IMR-90 (cell line): ENCODE data around the gene YPEL3. TPM values are rescaled to one million over a fixed set of nuclear protein-coding genes. Genes with fewer than 3 reads are reported as not detected.
A peak's percentile ranks its signal among the peaks of the same experiment; 100 is the strongest.
"Not testable (repeated sequence)": the region's sequence is repeated elsewhere in the genome, so short reads cannot be mapped to it uniquely, and the experiment has no call there.

ENCODE experiments used
- ATAC-seq: fragments of 200-7000 bp; cut with Tn5 transposase; 2 replicates; pipeline ENCODE4 v1.9.1; 2020; ENCODE audit warnings: low read depth, mild to moderate bottlenecking, moderate library complexity
- BruUV-seq: library from RNA; stranded (reverse); fragments of 400-500 nt; replicated peaks from 2 replicates; lab custom pipeline; 2021; lab: Mats Ljungman, UMichigan
- CTCF ChIA-PET: fragments of 300-600 bp; formaldehyde crosslinking; extraction: SDS; loops from one replicate; lab custom pipeline; 2021; ENCODE audit warnings: antibody characterized with exemption; lab: Yijun Ruan, JAX
- POLR2A ChIA-PET: fragments of 300-600 bp; sonication (Branson Sonifier 250); formaldehyde crosslinking; loops from one replicate; lab custom pipeline; 2022; ENCODE audit warnings: antibody characterized with exemption; ENCODE audit not compliant: unreplicated experiment; lab: Charles Lee
- DNase-seq: peaks from one replicate; pipeline ENCODE4 v3.0.0; 2013
- H2AFZ ChIP-seq: replicated peaks from 2 replicates; pipeline ENCODE3; 2013; ENCODE audit warnings: low read length, mild to moderate bottlenecking; ENCODE audit not compliant: poor library complexity
- H2AK5ac ChIP-seq: 2 replicates; pipeline ENCODE4 v1.6.1; 2013; ENCODE audit warnings: low read depth, low read length, inconsistent platforms
- H2AK9ac ChIP-seq: replicated peaks from 2 replicates; pipeline ENCODE3; 2013; ENCODE audit warnings: mild to moderate bottlenecking, low read depth, low read length, moderate library complexity; ENCODE audit not compliant: poor library complexity
- H2BK120ac ChIP-seq: 2 replicates; pipeline ENCODE4 v1.6.1; 2013; ENCODE audit warnings: low read depth, low read length, inconsistent platforms
- H2BK15ac ChIP-seq: 3 replicates; pipeline ENCODE4 v1.6.1; 2013; ENCODE audit warnings: low read depth, low read length, inconsistent platforms
- H2BK20ac ChIP-seq: 2 replicates; pipeline ENCODE4 v1.6.1; 2013; ENCODE audit warnings: low read depth, mild to moderate bottlenecking, inconsistent platforms, low read length, moderate library complexity
- H2BK5ac ChIP-seq: 2 replicates; pipeline ENCODE4 v1.6.1; 2013; ENCODE audit warnings: mild to moderate bottlenecking, low read depth, low read length, inconsistent platforms; ENCODE audit not compliant: poor library complexity, severe bottlenecking
- H3K14ac ChIP-seq: replicated peaks from 2 replicates; pipeline ENCODE4 v1.6.1; 2013; ENCODE audit warnings: low read depth, low read length, inconsistent platforms
- H3K18ac ChIP-seq: 2 replicates; pipeline ENCODE4 v1.6.1; 2013; ENCODE audit warnings: low read depth, low read length, control low read depth
- H3K23ac ChIP-seq: 2 replicates; pipeline ENCODE4 v1.6.1; 2013; ENCODE audit warnings: low read depth, low read length, inconsistent platforms
- H3K27ac ChIP-seq: 2 replicates; pipeline ENCODE4 v1.5.1; 2013; ENCODE audit warnings: mild to moderate bottlenecking, control low read depth, low read length; ENCODE audit not compliant: insufficient read depth
- H3K27me3 ChIP-seq: 2 replicates; pipeline ENCODE4 v1.6.1; 2013; ENCODE audit warnings: low read length; ENCODE audit not compliant: control insufficient read depth, insufficient read depth
- H3K36me3 ChIP-seq: 2 replicates; pipeline ENCODE4 v1.6.1; 2013; ENCODE audit warnings: low read length, mixed read lengths; ENCODE audit not compliant: control insufficient read depth, insufficient read depth
- H3K4ac ChIP-seq: 2 replicates; pipeline ENCODE4 v1.6.1; 2013; ENCODE audit warnings: low read depth, low read length, inconsistent platforms
- H3K4me1 ChIP-seq: 2 replicates; pipeline ENCODE4 v1.6.1; 2013; ENCODE audit warnings: low read length, mixed read lengths; ENCODE audit not compliant: control insufficient read depth, insufficient read depth
- H3K4me2 ChIP-seq: 2 replicates; pipeline ENCODE4 v1.6.1; 2013; ENCODE audit warnings: low read depth, mild to moderate bottlenecking, control low read depth, low read length, moderate library complexity
- H3K4me3 ChIP-seq: 2 replicates; pipeline ENCODE4 v1.5.1; 2013; ENCODE audit warnings: low read depth, mild to moderate bottlenecking, control low read depth, low read length, moderate library complexity; ENCODE audit not compliant: insufficient read depth
- H3K56ac ChIP-seq: 2 replicates; pipeline ENCODE4 v1.6.1; 2013; ENCODE audit warnings: low read length, inconsistent platforms; ENCODE audit not compliant: insufficient read depth; ENCODE audit errors: extremely low read depth
- H3K79me1 ChIP-seq, 2 experiments: 2 replicates each; pipeline ENCODE4 v1.6.1; 2013; ENCODE audit warnings: low read length in 2 of 2, inconsistent platforms in 1 of 2, low read depth in 1 of 2
- H3K9ac ChIP-seq: 2 replicates; pipeline ENCODE4 v1.6.1; 2013; ENCODE audit warnings: low read depth, low read length, control low read depth
- H3K9me1 ChIP-seq: 2 replicates; pipeline ENCODE4 v1.6.1; 2013; ENCODE audit warnings: low read length, inconsistent platforms; ENCODE audit not compliant: insufficient read depth
- H3K9me3 ChIP-seq: 2 replicates; pipeline ENCODE4 v1.6.1; 2013; ENCODE audit warnings: low read length; ENCODE audit not compliant: control insufficient read depth, insufficient read depth
- H4K20me1 ChIP-seq: 2 replicates; pipeline ENCODE4 v1.6.1; 2013; ENCODE audit warnings: low read length, inconsistent platforms; ENCODE audit not compliant: insufficient read depth
- H4K5ac ChIP-seq: 2 replicates; pipeline ENCODE4 v1.6.1; 2013; ENCODE audit warnings: mild to moderate bottlenecking, low read depth, low read length, control low read depth
- H4K8ac ChIP-seq, 2 experiments: 2 replicates each; pipeline ENCODE4 v1.6.1; 2013; ENCODE audit warnings: low read depth in 2 of 2, low read length in 2 of 2, control low read depth in 1 of 2, inconsistent platforms in 1 of 2
- H4K91ac ChIP-seq: 2 replicates; pipeline ENCODE4 v1.6.1; 2013; ENCODE audit warnings: low read depth, low read length, inconsistent platforms; ENCODE audit not compliant: insufficient read depth
- BHLHE40 ChIP-seq: fragments of 150-350 bp; IDR thresholded peaks from 2 replicates; pipeline ENCODE4 v1.6.1; 2016; ENCODE audit warnings: mild to moderate bottlenecking, low read depth, low read length
- CHD1 ChIP-seq: IDR thresholded peaks from 2 replicates; pipeline ENCODE4 v1.6.1; 2012; ENCODE audit warnings: low read depth, low read length, improper control_type of control experiment
- MAZ ChIP-seq: IDR thresholded peaks from 2 replicates; pipeline ENCODE4 v1.6.1; 2012; ENCODE audit warnings: low read depth, mild to moderate bottlenecking, low read length, improper control_type of control experiment, moderate library complexity, borderline replicate concordance
- RAD21 ChIP-seq: IDR thresholded peaks from 2 replicates; pipeline ENCODE4 v1.6.1; 2012; ENCODE audit warnings: low read length, improper control_type of control experiment
- RCOR1 ChIP-seq: IDR thresholded peaks from 2 replicates; pipeline ENCODE4 v1.6.1; 2012; ENCODE audit warnings: mild to moderate bottlenecking, low read length, improper control_type of control experiment; ENCODE audit not compliant: insufficient replicate concordance
- WGBS, 2 experiments: methylation state at CpG; one replicate each; pipeline versions ENCODE4 v1.1.5 to v1.1.7; 2013; ENCODE audit warnings: missing lambda C conversion rate in 2 of 2; ENCODE audit not compliant: insufficient read length in 1 of 2; ENCODE audit errors: extremely low coverage in 2 of 2; 5-methylcytosine and 5-hydroxymethylcytosine counted together
- dilution Hi-C: fragments of 300-500 bp; cut with HindIII; formaldehyde crosslinking; loops from one replicate; pipeline ENCODE4 v1.14.3; 2018; ENCODE audit warnings: low sequenced_read_pairs; ENCODE audit not compliant: unreplicated experiment
- in situ Hi-C: fragments of 300-500 bp; cut with MboI; formaldehyde crosslinking; loops from 3 replicates; pipeline ENCODE4 v1.14.3; 2019; ENCODE audit warnings: low sequenced_read_pairs, inconsistent platforms, mixed read lengths
- intact Hi-C: fragments of 100-400 bp; cut with micrococcal nuclease; formaldehyde crosslinking; loops from 2 replicates; pipeline ENCODE4 v1.10.0; 2022
- polyA plus RNA-seq, 3 experiments: library from polyadenylated mRNA; depleted of rRNA; stranded (reverse); fragments of >200 nt; gene quantifications; 2 replicates each; pipeline ENCODE4 v1.2.3, GENCODE V29; 2012; ENCODE audit warnings: low replicate concordance in 1 of 3
- total RNA-seq: library from RNA; depleted of rRNA; stranded (reverse); fragments of >200 nt; gene quantifications from 2 replicates; pipeline ENCODE4 v1.2.3, GENCODE V29; 2012

The YPEL3 gene
- total and polyA plus RNA-seq, 2 of the 4 experiments (the other 2 are of a cell fraction) = 1.1 to 25.6 TPM

GRCh38 chr16:30127993-30128392 lies 32.0 kb upstream of the YPEL3 start:
- no peak for DNase-seq
- Histone ChIP-seq H3K4me2 (no peak overlapping the region), H3K27ac (no peak overlapping the region), H2BK5ac (no peak overlapping the region), H2AFZ (no peak overlapping the region), H3K4me1 (peaks cover 7% of the 10 kb centered on the region; the same call in 1 of the 2 replicates), H3K56ac (no peak overlapping the region), H3K18ac (no peak overlapping the region), H3K14ac (no peak overlapping the region), H3K9ac (no peak overlapping the region), H3K4ac (no peak overlapping the region), H4K91ac (no peak overlapping the region), H3K79me1 (no peaks in the 10 kb centered on the region; a peak in 1 of 4 replicates), H3K4me3 (no peak overlapping the region), H2BK20ac (no peak overlapping the region), H4K8ac (no peak overlapping the region), H4K20me1 (no peaks in the 10 kb centered on the region; the same call in 1 of the 2 replicates), H2AK9ac (no peak overlapping the region), H3K9me1 (peaks cover 9% of the 10 kb centered on the region; the same call in 1 of the 2 replicates), H3K27me3 (peaks cover 4% of the 10 kb centered on the region; the same call in 1 of the 2 replicates), H4K5ac (no peak overlapping the region), H3K36me3 (no peaks in the 10 kb centered on the region), H3K23ac (peak overlapping the region; percentile 7; the same call in 1 of the 2 replicates), H2AK5ac (no peak overlapping the region), H3K9me3 (no peaks in the 10 kb centered on the region), H2BK120ac (no peak overlapping the region), H2BK15ac (no peak overlapping the region)
- no CpG with 5 or more reads among the region's 1 CpG for WGBS, 2 experiments
- CTCF ChIA-PET = no interaction called here
- dilution Hi-C loops (no loop called here), in situ Hi-C loops (no loop called here), intact Hi-C loops (no loop called here)
- no peak for ATAC-seq
- POLR2A ChIA-PET = no interaction called here
- no TSS peak for BruUV-seq
- TF ChIP-seq RAD21 (no peak), BHLHE40 (no peak), MAZ (no peak), CHD1 (no peak), RCOR1 (no peak)

GRCh38 chr16:30125690-30126089 lies 29.7 kb upstream of the YPEL3 start:
- Histone ChIP-seq H3K79me1 (peaks cover 0 to 18% of the 10 kb centered on the region in 2 experiments; a peak in 2 of 4 replicates), H3K4me1 (peaks cover 12% of the 10 kb centered on the region)
- H4K20me1 ChIP-seq, CTCF ChIA-PET, H3K9me1 ChIP-seq, H3K14ac ChIP-seq, H3K9ac ChIP-seq, H4K5ac ChIP-seq, H3K4me2 ChIP-seq, H3K56ac ChIP-seq, H2BK15ac ChIP-seq, dilution Hi-C loops, BruUV-seq, H2BK120ac ChIP-seq, H2AK9ac ChIP-seq, H3K4ac ChIP-seq, DNase-seq, H4K8ac ChIP-seq, in situ Hi-C loops, H2AK5ac ChIP-seq, H4K91ac ChIP-seq, H3K27me3 ChIP-seq, intact Hi-C loops, H3K18ac ChIP-seq, H3K36me3 ChIP-seq, H2BK20ac ChIP-seq, H2BK5ac ChIP-seq, H3K9me3 ChIP-seq, ATAC-seq, H3K4me3 ChIP-seq, H3K27ac ChIP-seq, H3K23ac ChIP-seq, H2AFZ ChIP-seq: not testable (repeated sequence)
- POLR2A ChIA-PET = interaction anchor here (0.6 kb wide), 1 partner anchor 12 kb away, joined by 3 read pairs; no protein-coding TSS in a partner anchor
- WGBS, 2 experiments = no CpG with 5 or more reads among the region's 9 CpGs
